Hematopoietic multipotent progenitor cell (in vitro differentiated cells): Measurements from ENCODE around the gene TMEM108. TPM values are rescaled to one million over a fixed set of nuclear protein-coding genes. Genes with fewer than 3 reads are reported as not detected.

Experiments
- DNase-seq, 3 donors: peaks; one replicate each; pipeline ENCODE4 v3.0.0-alpha.2; 2011 to 2015; ENCODE audit warnings: low read depth in 2 of 3, low spot score in 2 of 3
- total RNA-seq: library from RNA; depleted of rRNA; stranded (reverse); fragments of >200 nt; gene quantifications from one replicate; pipeline ENCODE4 v1.2.3, GENCODE V29; 2012

The TMEM108 gene
- total RNA-seq, 1 donor = under 0.01 TPM

GRCh38 chr3:133053532-133053931, 15.3 kb downstream of the TMEM108 start:
- no peak for DNase-seq

- DNase-seq = no peak
Measured at GRCh38 chr3:133054586-133054985, 16.4 kb downstream of the TMEM108 start.

- DNase-seq = no peak
Measured at GRCh38 chr3:133055339-133055738, 17.1 kb downstream of the TMEM108 start.

- DNase-seq = no peak
Measured at GRCh38 chr3:133058243-133058642, 20.1 kb downstream of the TMEM108 start.

GRCh38 chr3:133058831-133059230, 20.6 kb downstream of the TMEM108 start:
- DNase-seq = no peak

- DNase-seq = no peak
Measured at GRCh38 chr3:133065193-133065961, 27.2 kb downstream of the TMEM108 start.

- no peak for DNase-seq
Measured at GRCh38 chr3:133066026-133066425, 27.8 kb downstream of the TMEM108 start.

- no peak for DNase-seq
Measured at GRCh38 chr3:133069556-133070286, 31.5 kb downstream of the TMEM108 start.

GRCh38 chr3:133074977-133075376, 36.8 kb downstream of the TMEM108 start:
- no peak for DNase-seq

- DNase-seq = no peak
Measured at GRCh38 chr3:133077688-133078087, 39.5 kb downstream of the TMEM108 start.

- DNase-seq = no peak
Measured at GRCh38 chr3:133079621-133080020, 41.4 kb downstream of the TMEM108 start.

GRCh38 chr3:133081016-133081415, 42.8 kb downstream of the TMEM108 start:
- no peak for DNase-seq

- no peak for DNase-seq
Measured at GRCh38 chr3:133083395-133083794, 45.2 kb downstream of the TMEM108 start.

GRCh38 chr3:133089906-133090485, 51.8 kb downstream of the TMEM108 start:
- DNase-seq = no peak

GRCh38 chr3:133092681-133093080, 54.5 kb downstream of the TMEM108 start:
- no peak for DNase-seq

- DNase-seq = no peak
Measured at GRCh38 chr3:133093366-133093765, 55.2 kb downstream of the TMEM108 start.

- DNase-seq = no peak
Measured at GRCh38 chr3:133096900-133097613, 58.9 kb downstream of the TMEM108 start.

GRCh38 chr3:133103706-133104105, 65.5 kb downstream of the TMEM108 start:
- DNase-seq = no peak

- DNase-seq = no peak
Measured at GRCh38 chr3:133106169-133106568, 68.0 kb downstream of the TMEM108 start.

GRCh38 chr3:133112666-133113065, 74.5 kb downstream of the TMEM108 start:
- no peak for DNase-seq

GRCh38 chr3:133113526-133113925, 75.3 kb downstream of the TMEM108 start:
- DNase-seq = no peak
